Kidney (tissue), 14 donors: ENCODE data around the gene PLA2R1. TPM values are rescaled to one million over a fixed set of nuclear protein-coding genes. Genes with fewer than 3 reads are reported as not detected.

Source experiments
- DNase-seq, 5 donors: peaks; one replicate each; pipeline ENCODE4 v3.0.0-alpha.2; 2013 to 2020
- FAIRE-seq: peaks from 2 replicates; lab custom pipeline; 2012; peaks lifted over from hg19 to GRCh38; lab: Jason Lieb, UNC
- H3K27ac ChIP-seq, 2 donors: one replicate each; pipeline ENCODE4 v1.7.0; 2013; ENCODE audit warnings: low read depth in 2 of 2, low read length in 2 of 2, inconsistent platforms in 1 of 2
- H3K27me3 ChIP-seq: one replicate; pipeline ENCODE4 v1.7.1; 2013; ENCODE audit warnings: low read length, inconsistent platforms; ENCODE audit not compliant: control insufficient read depth, insufficient read depth
- H3K36me3 ChIP-seq, 3 donors: one replicate each; pipeline versions ENCODE4 v1.7.0 to v1.7.1; 2013; ENCODE audit warnings: low read length in 3 of 3, control low read depth in 1 of 3, inconsistent platforms in 1 of 3; ENCODE audit not compliant: insufficient read depth in 3 of 3, control insufficient read depth in 2 of 3
- H3K4me1 ChIP-seq, 3 donors: one replicate each; pipeline versions ENCODE4 v1.7.0 to v1.7.1; 2013; ENCODE audit warnings: low read length in 3 of 3, inconsistent platforms in 1 of 3, low read depth in 1 of 3; ENCODE audit not compliant: control insufficient read depth in 2 of 3, insufficient read depth in 2 of 3
- H3K4me3 ChIP-seq, 3 donors: one replicate each; pipeline versions ENCODE4 v1.7.0 to v1.8.1; 2013; ENCODE audit warnings: low read length in 3 of 3, control low read depth in 1 of 3, inconsistent platforms in 1 of 3
- H3K9ac ChIP-seq, 3 donors: one replicate each; pipeline versions ENCODE4 v1.7.0 to v1.7.1; 2013; ENCODE audit warnings: low read length in 3 of 3, control low read depth in 1 of 3, inconsistent platforms in 1 of 3
- H3K9me3 ChIP-seq, 3 donors: one replicate each; pipeline versions ENCODE4 v1.7.0 to v1.7.1; 2013; ENCODE audit warnings: low read length in 3 of 3, control low read depth in 1 of 3, inconsistent platforms in 1 of 3; ENCODE audit not compliant: control insufficient read depth in 2 of 3, insufficient read depth in 1 of 3
- intact Hi-C: fragments of 100-400 bp; cut with DNase I; formaldehyde crosslinking; loops from one replicate; pipeline ENCODE4 v1.11.1; 2022
- polyA plus RNA-seq: library from polyadenylated mRNA; stranded (reverse); fragments of 350-450 nt; fragmentation: Illumina TruSeq; extraction: RNeasy Lipid Tissue Mini Kit (QIAGEN cat#74804); gene quantifications from one replicate; pipeline ENCODE4 v1.2.3, GENCODE V29; 2014; ENCODE audit warnings: low read depth, low replicate concordance; ENCODE audit not compliant: insufficient read depth
- total RNA-seq: library from RNA; stranded (reverse); fragmentation: NEBNext Ultra II Directional; extraction: Animal tissue kit (Norgen Biotek cat#: 25700); gene quantifications from one replicate; pipeline ENCODE4 v1.2.1, GENCODE V29; 2021
- TF ChIP-seq, protein P1 (sequence below): IDR thresholded peaks from 3 replicates; pipeline ENCODE4 v1.5.1; 2012; ENCODE audit warnings: mild to moderate bottlenecking, moderate library complexity, borderline replicate concordance; ENCODE audit not compliant: insufficient read depth; ENCODE audit errors: extremely low read depth
- donor health status: control.
- donor health status: control.
- donor health status: control.
- donor health status: control.
- donor health status: control.
- donor health status: DM: yes; HTN: yes; CAD: no.
- donor health status: Normal renal cell carcinoma (clear cell type).

Gene PLA2R1
- total and polyA plus RNA-seq, 2 donors from 2014 or later = 6.6 to 71.9 TPM

DNA sequence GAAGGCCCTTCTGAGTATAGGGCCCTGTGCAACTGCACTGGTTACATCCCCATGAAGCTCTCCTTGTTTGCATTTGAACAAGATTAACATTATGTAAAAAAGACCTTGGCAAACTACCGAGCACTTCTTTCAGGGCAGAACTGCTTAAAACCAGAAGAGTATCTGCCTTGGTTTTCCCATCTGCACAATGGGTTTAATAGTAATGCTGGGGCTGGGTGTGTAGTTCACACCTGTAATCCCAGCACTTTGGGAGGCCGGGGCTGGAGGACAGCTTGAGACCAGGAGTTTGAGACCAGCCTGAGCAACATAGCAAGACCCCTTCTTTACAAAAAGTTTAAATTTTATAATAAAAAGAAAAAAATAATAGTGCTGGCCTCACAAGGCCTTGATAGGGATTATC is 8.5 kb downstream of the PLA2R1 start:
- FAIRE-seq (no peak), DNase-seq (no peak)
- no peak overlapping the region for H3K9ac ChIP-seq
- H3K36me3 ChIP-seq = no peaks in the 10 kb centered on the region
- no peaks in the 10 kb centered on the region for H3K27me3 ChIP-seq
- intact Hi-C loops = no loop called here
- peaks cover 0 to 6% (median 4%) of the 10 kb centered on the region in 3 donors for H3K4me1 ChIP-seq
- TF ChIP-seq, protein P1, sequence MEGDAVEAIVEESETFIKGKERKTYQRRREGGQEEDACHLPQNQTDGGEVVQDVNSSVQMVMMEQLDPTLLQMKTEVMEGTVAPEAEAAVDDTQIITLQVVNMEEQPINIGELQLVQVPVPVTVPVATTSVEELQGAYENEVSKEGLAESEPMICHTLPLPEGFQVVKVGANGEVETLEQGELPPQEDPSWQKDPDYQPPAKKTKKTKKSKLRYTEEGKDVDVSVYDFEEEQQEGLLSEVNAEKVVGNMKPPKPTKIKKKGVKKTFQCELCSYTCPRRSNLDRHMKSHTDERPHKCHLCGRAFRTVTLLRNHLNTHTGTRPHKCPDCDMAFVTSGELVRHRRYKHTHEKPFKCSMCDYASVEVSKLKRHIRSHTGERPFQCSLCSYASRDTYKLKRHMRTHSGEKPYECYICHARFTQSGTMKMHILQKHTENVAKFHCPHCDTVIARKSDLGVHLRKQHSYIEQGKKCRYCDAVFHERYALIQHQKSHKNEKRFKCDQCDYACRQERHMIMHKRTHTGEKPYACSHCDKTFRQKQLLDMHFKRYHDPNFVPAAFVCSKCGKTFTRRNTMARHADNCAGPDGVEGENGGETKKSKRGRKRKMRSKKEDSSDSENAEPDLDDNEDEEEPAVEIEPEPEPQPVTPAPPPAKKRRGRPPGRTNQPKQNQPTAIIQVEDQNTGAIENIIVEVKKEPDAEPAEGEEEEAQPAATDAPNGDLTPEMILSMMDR = no peak
- no peaks in the 10 kb centered on the region for H3K9me3 ChIP-seq
- H3K27ac ChIP-seq = no peak overlapping the region
- H3K4me3 ChIP-seq = no peak overlapping the region

DNA sequence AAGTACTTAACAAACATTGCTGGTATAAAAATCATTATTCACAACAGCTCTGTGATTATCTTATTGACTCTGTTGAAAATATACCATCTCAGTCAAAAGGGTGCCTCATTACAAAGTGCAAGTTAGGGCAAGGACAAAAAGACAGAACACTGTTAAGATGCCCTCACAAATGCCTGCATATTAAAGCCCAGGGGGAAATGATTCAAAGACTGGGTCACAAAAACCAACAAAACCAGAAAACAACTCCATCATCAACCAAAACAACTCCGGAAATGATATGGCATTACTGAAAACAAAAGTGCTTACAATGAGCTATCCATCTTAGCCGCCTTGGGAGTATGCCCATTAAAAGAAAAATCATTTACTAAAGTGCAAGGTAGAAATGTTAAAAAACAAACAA is 9.9 kb downstream of the PLA2R1 start:
- no peak overlapping the region for H3K27ac ChIP-seq
- TF ChIP-seq, protein P1 = no peak

DNA sequence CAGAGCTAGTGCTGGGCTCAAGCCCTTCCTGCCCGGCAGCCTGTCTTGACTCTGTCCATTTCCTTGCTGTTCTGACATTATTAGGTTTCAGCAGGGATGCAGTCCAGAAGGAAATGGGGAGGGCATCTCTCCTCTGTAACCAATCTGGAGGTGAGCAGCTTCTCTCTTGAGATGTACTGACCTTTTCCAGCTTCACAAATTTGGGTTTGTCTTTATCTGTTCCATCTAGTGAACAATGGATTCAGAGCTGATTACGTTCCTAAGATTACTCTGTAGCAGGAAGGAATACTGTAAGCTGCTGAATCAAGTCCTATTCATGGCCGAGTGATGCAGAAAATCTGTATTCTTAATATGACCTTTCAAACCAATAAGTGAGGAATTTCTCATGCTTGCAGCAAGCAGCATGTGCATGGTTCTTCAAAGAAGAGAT is 11.0 kb downstream of the PLA2R1 start:
- intact Hi-C loops = no loop called here
- Histone ChIP-seq H3K9me3 (no peaks in the 10 kb centered on the region), H3K4me1 (peaks cover 0 to 6% (median 4%) of the 10 kb centered on the region in 3 donors), H3K4me3 (peak overlapping the region in 1 of 3 donors; percentile 23), H3K36me3 (no peaks in the 10 kb centered on the region), H3K27ac (no peak overlapping the region), H3K27me3 (no peaks in the 10 kb centered on the region), H3K9ac (no peak overlapping the region)
- DNase-seq (peak in 1 of 5 donors; percentile 12), FAIRE-seq (no peak)
- TF ChIP-seq, protein P1 = no peak

More for the DNA sequence above, 9.9 kb downstream of the PLA2R1 start:
- H3K9me3 ChIP-seq = no peaks in the 10 kb centered on the region
- FAIRE-seq = no peak
- no peak overlapping the region for H3K9ac ChIP-seq
- no peak for DNase-seq
- peaks cover 0 to 6% (median 4%) of the 10 kb centered on the region in 3 donors for H3K4me1 ChIP-seq
- no peak overlapping the region for H3K4me3 ChIP-seq
- intact Hi-C loops = no loop called here
- H3K27me3 ChIP-seq = no peaks in the 10 kb centered on the region
- no peaks in the 10 kb centered on the region for H3K36me3 ChIP-seq

DNA sequence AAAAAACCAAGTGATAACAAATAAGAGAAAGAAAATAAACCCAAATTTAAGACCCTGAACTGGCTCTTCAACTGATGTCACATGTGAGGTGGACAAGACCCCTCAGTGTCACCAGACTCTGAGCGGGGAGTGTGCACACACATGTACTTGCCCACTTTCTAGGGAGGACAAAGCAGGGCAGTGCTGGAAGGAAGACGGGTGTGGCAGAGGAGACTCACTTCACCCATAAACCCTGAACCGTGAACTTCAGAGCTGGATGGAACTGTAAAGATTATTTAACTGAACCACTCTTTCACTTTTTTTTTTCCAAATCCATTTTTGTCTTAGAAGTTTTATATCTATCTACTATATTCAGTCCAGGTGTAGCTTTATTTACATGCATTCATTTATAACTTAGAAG is 12.3 kb downstream of the PLA2R1 start:
- Histone ChIP-seq H3K9me3 (no peaks in the 10 kb centered on the region), H3K27ac (no peak overlapping the region), H3K4me3 (no peak overlapping the region), H3K4me1 (peaks cover 0 to 4% (median 3%) of the 10 kb centered on the region in 3 donors), H3K36me3 (no peaks in the 10 kb centered on the region), H3K9ac (no peak overlapping the region), H3K27me3 (no peaks in the 10 kb centered on the region)
- TF ChIP-seq, protein P1 = no peak
- FAIRE-seq (no peak), DNase-seq (no peak)
- intact Hi-C loops = no loop called here
